HepG2 (cell line): Measurements from ENCODE around the gene MRRF. TPM values are rescaled to one million over a fixed set of nuclear protein-coding genes. Genes with fewer than 3 reads are reported as not detected.
A peak's percentile ranks its signal among the peaks of the same experiment; 100 is the strongest.

ENCODE experiments used
- ARNT2 ChIP-seq: sonication (generic); formaldehyde crosslinking; IDR thresholded peaks from 2 replicates; pipeline ENCODE4 v1.8.0; 2022; ENCODE audit warnings: mild to moderate bottlenecking, low read depth, missing genetic modification reagents, moderate library complexity
- ATRX ChIP-seq: sonication (generic); formaldehyde crosslinking; IDR thresholded peaks from 2 replicates; pipeline ENCODE4 v1.4.0; 2020; ENCODE audit warnings: missing genetic modification reagents, borderline replicate concordance
- CREBL2 ChIP-seq: sonication (generic); formaldehyde crosslinking; IDR thresholded peaks from 2 replicates; pipeline ENCODE4 v1.8.1; 2023; ENCODE audit warnings: missing genetic modification reagents, mild to moderate bottlenecking, borderline replicate concordance
- HMGXB4 ChIP-seq, 2 experiments: sonication (generic) in 1 of 2; formaldehyde crosslinking in 1 of 2; IDR thresholded peaks; 2 replicates each; pipeline versions ENCODE4 v1.4.0 to v1.6.1; 2018 to 2020; ENCODE audit warnings: missing genetic modification reagents in 2 of 2, borderline replicate concordance in 1 of 2, low read depth in 1 of 2, mild to moderate bottlenecking in 1 of 2, missing biosample characterization in 1 of 2
- HNF4G ChIP-seq, 2 experiments: sonication (generic) in 1 of 2; formaldehyde crosslinking in 1 of 2; IDR thresholded peaks; 2 replicates each; pipeline versions ENCODE4 v1.4.0 to v1.6.1; 2011 to 2020; ENCODE audit warnings: borderline replicate concordance in 2 of 2, low read depth in 2 of 2, mild to moderate bottlenecking in 2 of 2, low read length in 1 of 2, missing genetic modification reagents in 1 of 2, moderate library complexity in 1 of 2
- HNRNPH1 ChIP-seq: fragments of 200-400 bp; formaldehyde crosslinking; optimal IDR thresholded peaks from 2 replicates; pipeline ENCODE3; 2017; ENCODE audit warnings: mild to moderate bottlenecking, low read depth, low read length
- LRRFIP1 ChIP-seq: sonication (generic); formaldehyde crosslinking; conservative IDR thresholded peaks from 2 replicates; pipeline ENCODE4 v1.4.0; 2020; ENCODE audit warnings: missing genetic modification reagents
- MBD4 ChIP-seq: IDR thresholded peaks from 2 replicates; pipeline ENCODE4 v1.6.1; 2012; ENCODE audit warnings: low read length, inconsistent platforms, borderline replicate concordance
- NONO ChIP-seq, 2 experiments: fragments of 450-650 bp in 1 of 2; sonication (generic) in 1 of 2; formaldehyde crosslinking in 1 of 2; IDR thresholded peaks in 1 of 2; conservative IDR thresholded peaks in 1 of 2; 2 replicates each; pipeline versions ENCODE4 v1.6.1 to v1.8.0; 2017 to 2022; ENCODE audit warnings: mild to moderate bottlenecking in 1 of 2, missing genetic modification reagents in 1 of 2, moderate library complexity in 1 of 2
- PBX2 ChIP-seq: IDR thresholded peaks from 2 replicates; pipeline ENCODE4 v1.6.1; 2016; ENCODE audit warnings: control low read depth
- ZBTB34 ChIP-seq: sonication (generic); formaldehyde crosslinking; IDR thresholded peaks from 2 replicates; pipeline ENCODE4 v1.8.0; 2022; ENCODE audit warnings: mild to moderate bottlenecking, missing genetic modification reagents
- ZNF121 ChIP-seq: sonication (generic); formaldehyde crosslinking; IDR thresholded peaks from 2 replicates; pipeline ENCODE4 v1.5.0; 2020; ENCODE audit warnings: mild to moderate bottlenecking, missing genetic modification reagents
- ZNF138 ChIP-seq: sonication (generic); formaldehyde crosslinking; IDR thresholded peaks from 2 replicates; pipeline ENCODE4 v1.5.0; 2020; ENCODE audit warnings: mild to moderate bottlenecking, low read depth, missing genetic modification reagents
- ZNF253 ChIP-seq: sonication (generic); formaldehyde crosslinking; IDR thresholded peaks from 2 replicates; pipeline ENCODE4 v1.8.0; 2022; ENCODE audit warnings: mild to moderate bottlenecking, missing genetic modification reagents, borderline replicate concordance
- ZNF337 ChIP-seq: sonication (generic); formaldehyde crosslinking; IDR thresholded peaks from 2 replicates; pipeline ENCODE4 v1.5.1; 2020; ENCODE audit warnings: missing genetic modification reagents, low read depth, mild to moderate bottlenecking, borderline replicate concordance
- ZNF614 ChIP-seq: IDR thresholded peaks from 2 replicates; pipeline ENCODE4 v1.6.1; 2018; ENCODE audit warnings: missing biosample characterization, missing genetic modification reagents, inconsistent platforms, borderline replicate concordance
- ZNF616 ChIP-seq: sonication (generic); formaldehyde crosslinking; IDR thresholded peaks from 2 replicates; pipeline ENCODE4 v1.5.0; 2020; ENCODE audit warnings: low read depth, mild to moderate bottlenecking, missing genetic modification reagents
- ZNF776 ChIP-seq: sonication (generic); formaldehyde crosslinking; IDR thresholded peaks from 2 replicates; pipeline ENCODE4 v1.4.0; 2020; ENCODE audit warnings: mild to moderate bottlenecking, missing genetic modification reagents
- ZSCAN12 ChIP-seq: sonication (generic); formaldehyde crosslinking; IDR thresholded peaks from 2 replicates; pipeline ENCODE4 v1.9.0; 2021; ENCODE audit warnings: mild to moderate bottlenecking, missing genetic modification reagents
- polyA plus RNA-seq, 8 experiments: library from polyadenylated mRNA; depleted of rRNA in 3 of 8; stranded (reverse) in 7 of 8; unstranded in 1 of 8; fragments of >200 nt; fragmentation: Illumina TruSeq in 4 of 8; extraction: Trizol in 4 of 8; gene quantifications; 2 replicates each; pipeline versions ENCODE4 v1.2.1 to v1.2.3, GENCODE V29; 2011 to 2016; ENCODE audit warnings: low read depth in 4 of 8, missing spikeins in 1 of 8, mixed read lengths in 1 of 8; ENCODE audit not compliant: insufficient read depth in 1 of 8
- total RNA-seq, 5 experiments: library from RNA; depleted of rRNA; stranded (reverse); fragments of >200 nt; fragmentation: Illumina TruSeq; extraction: Trizol; gene quantifications; 2 replicates each; pipeline ENCODE4 v1.2.3, GENCODE V29; 2016; ENCODE audit warnings: low read depth in 1 of 5

The MRRF gene
- total and polyA plus RNA-seq, 2 of the 13 experiments (the other 11 are each of a cell fraction or from before 2014, with no cell fraction given): 37.3 to 44.3 TPM

- no peak for TF ChIP-seq MBD4
- peak; percentile 89 for TF ChIP-seq ZNF616 (CRISPR knock-in tag)
- 0 out of 2 replicates have a peak, but pooled peaks have one; percentile 34 for TF ChIP-seq ZSCAN12 (CRISPR knock-in tag)
- TF ChIP-seq ARNT2 (CRISPR knock-in tag): peak; percentile 40; the same call in 1 of the 2 replicates
- TF ChIP-seq PBX2: no peak
- TF ChIP-seq LRRFIP1 (CRISPR knock-in tag): no peak
- no peak for TF ChIP-seq HNRNPH1
- TF ChIP-seq ZNF614 (CRISPR knock-in tag): no peak
- no peak for TF ChIP-seq ZBTB34 (CRISPR knock-in tag)
- TF ChIP-seq ZNF121 (CRISPR knock-in tag): 0 out of 2 replicates have a peak, but pooled peaks have one; percentile 7
- TF ChIP-seq NONO (IDR thresholded peaks at IDR 0.05): no peak
- TF ChIP-seq NONO (CRISPR knock-in tag; conservative IDR thresholded peaks at IDR 0.05): peak; percentile 28; the same call in 1 of the 2 replicates
- 0 out of 4 replicates have a peak, but pooled peaks of 1 of the 2 experiments have one; percentile 39 for TF ChIP-seq HMGXB4 (CRISPR knock-in tag; IDR thresholded peaks at IDR 0.05; ENCODE audit: borderline replicate concordance in 1 of 2, low read depth in 1 of 2)
- TF ChIP-seq ZNF776 (CRISPR knock-in tag): no peak; the same call in 1 of the 2 replicates
- no peak for TF ChIP-seq ZNF253 (CRISPR knock-in tag)
- no peak for TF ChIP-seq ATRX (CRISPR knock-in tag)
- peak; percentile 48; the same call in 1 of the 2 replicates for TF ChIP-seq ZNF337 (CRISPR knock-in tag)
- no peak for TF ChIP-seq ZNF138 (CRISPR knock-in tag)
- no peak for TF ChIP-seq HNF4G (IDR thresholded peaks at IDR 0.05; ENCODE audit: borderline replicate concordance, low read depth, low read length)
- no peak for TF ChIP-seq HNF4G (CRISPR knock-in tag; IDR thresholded peaks at IDR 0.05; ENCODE audit: borderline replicate concordance, low read depth)
- no peak for TF ChIP-seq CREBL2
Measured at GRCh38 chr9:122346478-122347347, 82.0 kb downstream of the MRRF start (continued).
